Dendritic cell treated with granulocyte-macrophage colony-stimulating factor and Interleukin-4, amounts not matched to agents 40 ng/mL and 50 ng/mL, for 4 days (primary cell): Measurements from ENCODE around the gene RAN.
"Not testable (repeated sequence)": the region's sequence is repeated elsewhere in the genome, so short reads cannot be mapped to it uniquely, and the experiment has no call there.

Experiments used
- H3K27ac Mint-ChIP-seq: one replicate; pipeline ENCODE4 v1.8.0; 2022; ENCODE audit warnings: mild to moderate bottlenecking, mixed read lengths
- H3K27me3 Mint-ChIP-seq: one replicate; pipeline ENCODE4 v1.8.0; 2022; ENCODE audit warnings: mild to moderate bottlenecking, mixed read lengths
- H3K36me3 Mint-ChIP-seq: one replicate; pipeline ENCODE4 v1.8.0; 2022; ENCODE audit warnings: low read depth, mixed read lengths
- H3K4me1 Mint-ChIP-seq: one replicate; pipeline ENCODE4 v1.8.0; 2022; ENCODE audit warnings: low read depth, mixed read lengths
- H3K4me3 Mint-ChIP-seq: one replicate; pipeline ENCODE4 v1.8.0; 2022; ENCODE audit warnings: mild to moderate bottlenecking, moderate library complexity, mixed read lengths
- H3K9me3 Mint-ChIP-seq: one replicate; pipeline ENCODE4 v1.8.0; 2022; ENCODE audit warnings: mixed read lengths
- intact Hi-C: fragments of 100-400 bp; cut with micrococcal nuclease; formaldehyde crosslinking; loops from one replicate; pipeline ENCODE4 v1.15.0; 2022

The RAN gene

DNA sequence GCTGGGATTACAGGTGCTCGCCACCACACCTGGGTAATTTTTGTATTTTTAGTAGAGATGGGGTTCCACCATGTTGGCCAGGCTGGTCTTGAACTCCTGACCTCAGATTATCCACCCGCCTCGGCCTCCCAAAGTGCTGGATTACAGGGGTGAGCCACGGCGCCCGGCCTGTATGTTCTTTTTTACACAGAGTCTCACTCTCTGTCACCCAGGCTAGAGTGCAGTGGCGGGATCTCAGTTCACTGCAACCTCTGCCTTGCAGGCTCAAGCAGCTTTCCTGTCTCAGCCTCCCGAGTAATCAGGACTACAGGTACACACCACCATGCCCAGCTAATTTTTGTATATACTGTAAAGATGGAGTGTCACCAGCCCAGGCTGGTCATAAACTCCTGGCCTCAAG, 9.1 kb upstream of the RAN start:
- Mint-ChIP-seq H3K9me3 (peaks cover 14% of the 10 kb centered on the region), H3K27ac (peak overlapping the region; percentile 1)
- H3K36me3 Mint-ChIP-seq, H3K4me3 Mint-ChIP-seq, H3K27me3 Mint-ChIP-seq, H3K4me1 Mint-ChIP-seq, intact Hi-C loops: not testable (repeated sequence)

- intact Hi-C loops = no loop called here
- H3K27ac Mint-ChIP-seq = no peak overlapping the region
- H3K36me3 Mint-ChIP-seq = no peaks in the 10 kb centered on the region
- H3K4me3 Mint-ChIP-seq = no peak overlapping the region
- H3K4me1 Mint-ChIP-seq = no peaks in the 10 kb centered on the region
- peaks cover 9% of the 10 kb centered on the region for H3K9me3 Mint-ChIP-seq
- H3K27me3 Mint-ChIP-seq = peaks cover 4% of the 10 kb centered on the region
These were observed 8.6 kb upstream of the RAN start for GRCh38 chr12:130863298-130863697.

DNA sequence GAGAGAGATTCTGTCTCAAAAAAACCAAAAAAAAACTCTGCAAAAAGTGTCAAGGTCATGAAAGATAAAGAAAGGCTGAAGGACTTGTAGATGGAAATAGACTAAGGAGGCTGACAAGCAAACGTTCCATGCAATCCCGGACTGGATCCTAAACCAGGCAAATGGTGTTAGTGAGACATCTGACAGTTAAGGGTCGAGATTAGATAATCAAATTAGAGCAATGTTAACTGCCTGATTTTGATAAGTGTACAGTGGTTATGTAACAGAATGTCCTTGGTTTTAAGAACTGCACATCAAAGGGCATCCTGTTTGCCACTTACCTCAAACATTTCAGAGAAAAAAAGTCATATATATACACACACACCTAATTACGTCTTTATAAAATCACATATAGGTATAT, 3.5 kb upstream of the RAN start:
- Mint-ChIP-seq H3K27me3 (no peaks in the 10 kb centered on the region), H3K36me3 (peaks cover 12% of the 10 kb centered on the region), H3K4me3 (no peak overlapping the region), H3K4me1 (peaks cover 21% of the 10 kb centered on the region), H3K9me3 (no peaks in the 10 kb centered on the region), H3K27ac (no peak overlapping the region)
- intact Hi-C loops = no loop called here

GRCh38 chr12:130870442-130871285, 1.2 kb upstream of the RAN start:
- H3K27me3 Mint-ChIP-seq = no peaks in the 10 kb centered on the region
- no peaks in the 10 kb centered on the region for H3K9me3 Mint-ChIP-seq
- H3K27ac Mint-ChIP-seq = peak overlapping the region; percentile 90
- H3K4me3 Mint-ChIP-seq = peak overlapping the region; percentile 90
- intact Hi-C loops = loop anchor here (1.0 kb wide), 1 partner anchor 31 kb away; the partner anchor contains the start of gene STX2
- peaks cover 35% of the 10 kb centered on the region for H3K4me1 Mint-ChIP-seq
- H3K36me3 Mint-ChIP-seq = peaks cover 34% of the 10 kb centered on the region

DNA sequence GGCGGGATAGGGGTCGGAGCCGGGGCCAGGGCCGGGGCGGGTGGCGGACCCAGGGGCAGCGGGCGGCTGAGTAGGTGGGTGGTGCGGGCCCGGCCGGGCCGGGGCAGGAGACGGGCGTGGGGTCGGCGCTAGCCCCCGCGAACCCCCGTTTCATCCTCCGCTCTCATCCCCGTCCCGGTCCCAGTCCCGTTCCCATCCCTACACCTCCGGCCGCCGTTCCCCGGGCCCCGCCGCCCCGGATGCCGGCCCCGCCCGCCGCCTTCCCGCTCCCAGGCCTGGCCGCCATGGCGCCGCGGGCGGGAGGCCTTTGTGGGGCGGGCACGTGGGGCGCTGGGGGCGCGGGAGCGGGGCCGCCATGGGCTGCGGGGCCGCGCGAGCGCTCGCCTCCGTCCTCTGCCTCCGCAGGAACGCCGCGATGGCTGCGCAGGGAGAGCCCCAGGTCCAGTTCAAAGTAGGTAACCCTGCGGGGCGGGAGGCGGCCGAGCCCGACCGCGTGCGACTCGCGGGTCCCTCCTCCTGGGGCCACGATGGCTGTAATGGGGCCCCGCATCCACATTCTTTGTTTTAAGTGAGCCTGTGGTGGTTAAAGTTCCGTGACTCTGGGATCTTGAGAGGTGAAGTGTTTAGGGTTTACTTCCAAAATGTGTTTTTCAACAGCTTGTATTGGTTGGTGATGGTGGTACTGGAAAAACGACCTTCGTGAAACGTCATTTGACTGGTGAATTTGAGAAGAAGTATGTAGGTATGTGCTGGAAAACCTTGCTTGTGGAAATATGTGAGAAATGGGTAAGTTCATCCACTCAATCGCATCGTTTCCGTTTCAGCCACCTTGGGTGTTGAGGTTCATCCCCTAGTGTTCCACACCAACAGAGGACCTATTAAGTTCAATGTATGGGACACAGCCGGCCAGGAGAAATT, 572 bp downstream of the RAN start:
- Mint-ChIP-seq H3K9me3 (no peaks in the 10 kb centered on the region), H3K27me3 (no peaks in the 10 kb centered on the region), H3K27ac (peak overlapping the region; percentile 90), H3K4me3 (peak overlapping the region; percentile 92), H3K36me3 (peaks cover 52% of the 10 kb centered on the region), H3K4me1 (peaks cover 38% of the 10 kb centered on the region)
- intact Hi-C loops = no loop called here

GRCh38 chr12:130873106-130873795, 1.4 kb downstream of the RAN start:
- Mint-ChIP-seq H3K4me3 (peak overlapping the region; percentile 92), H3K36me3 (peaks cover 55% of the 10 kb centered on the region), H3K27ac (peak overlapping the region; percentile 90), H3K4me1 (peaks cover 41% of the 10 kb centered on the region), H3K9me3 (no peaks in the 10 kb centered on the region), H3K27me3 (no peaks in the 10 kb centered on the region)
- intact Hi-C loops = no loop called here

DNA sequence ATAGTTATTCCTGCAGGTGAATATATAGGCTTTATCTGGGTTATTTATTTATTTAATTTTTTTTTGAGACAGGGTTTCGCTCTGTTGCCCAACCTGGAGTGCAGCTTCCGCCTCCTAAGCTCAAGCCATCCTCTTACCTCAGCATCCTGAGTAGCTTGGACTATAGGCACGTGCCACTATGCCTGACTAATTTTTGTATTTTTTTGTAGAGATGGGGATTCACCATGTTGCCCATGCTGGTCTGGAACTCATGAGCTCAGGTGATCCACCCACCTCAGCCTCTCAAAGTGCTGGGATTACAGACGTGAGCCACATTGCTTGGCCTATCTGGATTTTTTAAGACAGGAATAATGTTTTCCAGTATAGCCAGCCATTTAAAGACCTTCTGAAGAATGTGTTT, 2.0 kb downstream of the RAN start:
- H3K27me3 Mint-ChIP-seq = no peaks in the 10 kb centered on the region
- intact Hi-C loops = no loop called here
- H3K4me3 Mint-ChIP-seq = no peak overlapping the region
- H3K36me3 Mint-ChIP-seq = peaks cover 55% of the 10 kb centered on the region
- peaks cover 41% of the 10 kb centered on the region for H3K4me1 Mint-ChIP-seq
- no peak overlapping the region for H3K27ac Mint-ChIP-seq
- H3K9me3 Mint-ChIP-seq = no peaks in the 10 kb centered on the region

GRCh38 chr12:130874696-130875095, 2.8 kb downstream of the RAN start:
- H3K27me3 Mint-ChIP-seq = peaks cover 3% of the 10 kb centered on the region
- no peak overlapping the region for H3K4me3 Mint-ChIP-seq

DNA sequence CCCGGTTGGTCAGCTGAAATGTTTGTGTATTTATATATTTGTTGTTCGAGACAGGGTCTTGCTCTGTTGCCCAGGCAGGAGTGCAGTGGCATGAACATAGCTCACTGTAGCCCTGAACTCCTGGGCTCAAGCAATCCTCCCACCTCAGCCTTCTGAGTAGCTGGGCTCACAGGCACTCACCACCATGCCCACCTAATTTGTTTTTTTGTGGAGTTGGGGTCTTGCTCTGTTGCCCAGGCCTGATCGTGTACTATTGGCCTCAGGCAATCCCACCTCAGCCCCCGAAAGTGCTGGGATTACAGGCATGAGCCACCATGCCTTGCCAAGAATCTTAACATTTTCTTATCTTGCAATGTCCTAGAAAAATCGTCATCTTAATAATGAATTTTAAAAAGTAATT, 3.3 kb downstream of the RAN start:
- H3K4me1 Mint-ChIP-seq = peaks cover 55% of the 10 kb centered on the region

More at GRCh38 chr12:130874696-130875095, 2.8 kb downstream of the RAN start:
- no peaks in the 10 kb centered on the region for H3K9me3 Mint-ChIP-seq
- H3K36me3 Mint-ChIP-seq = peaks cover 55% of the 10 kb centered on the region
- no peak overlapping the region for H3K27ac Mint-ChIP-seq
- intact Hi-C loops = no loop called here
- H3K4me1 Mint-ChIP-seq = peaks cover 50% of the 10 kb centered on the region

GRCh38 chr12:130875708-130876107, 3.8 kb downstream of the RAN start:
- H3K4me3 Mint-ChIP-seq, H3K27me3 Mint-ChIP-seq, H3K9me3 Mint-ChIP-seq, H3K27ac Mint-ChIP-seq, intact Hi-C loops: not testable (repeated sequence)
- peaks cover 55% of the 10 kb centered on the region for H3K36me3 Mint-ChIP-seq
- H3K4me1 Mint-ChIP-seq = peaks cover 57% of the 10 kb centered on the region

More for the DNA sequence above, 3.3 kb downstream of the RAN start:
- Mint-ChIP-seq H3K36me3 (peaks cover 55% of the 10 kb centered on the region), H3K27me3 (peaks cover 5% of the 10 kb centered on the region), H3K27ac (no peak overlapping the region), H3K9me3 (no peaks in the 10 kb centered on the region), H3K4me3 (no peak overlapping the region)
- intact Hi-C loops = no loop called here

- Mint-ChIP-seq H3K4me1 (peaks cover 52% of the 10 kb centered on the region), H3K27ac (no peak overlapping the region), H3K27me3 (peaks cover 9% of the 10 kb centered on the region), H3K36me3 (peaks cover 55% of the 10 kb centered on the region), H3K9me3 (no peaks in the 10 kb centered on the region), H3K4me3 (no peak overlapping the region)
- intact Hi-C loops = no loop called here
These were observed 4.4 kb downstream of the RAN start for GRCh38 chr12:130876297-130876696.

- no peaks in the 10 kb centered on the region for H3K9me3 Mint-ChIP-seq
- peaks cover 55% of the 10 kb centered on the region for H3K36me3 Mint-ChIP-seq
- no peak overlapping the region for H3K4me3 Mint-ChIP-seq
- intact Hi-C loops = no loop called here
- H3K4me1 Mint-ChIP-seq = peaks cover 49% of the 10 kb centered on the region
- H3K27ac Mint-ChIP-seq = no peak overlapping the region
- peaks cover 9% of the 10 kb centered on the region for H3K27me3 Mint-ChIP-seq
These were observed 4.9 kb downstream of the RAN start for GRCh38 chr12:130876758-130877157.

GRCh38 chr12:130877333-130877732, 5.5 kb downstream of the RAN start:
- intact Hi-C loops = no loop called here

More at GRCh38 chr12:130877333-130877732, 5.5 kb downstream of the RAN start:
- Mint-ChIP-seq H3K27me3 (peaks cover 9% of the 10 kb centered on the region), H3K27ac (no peak overlapping the region), H3K9me3 (no peaks in the 10 kb centered on the region), H3K4me3 (no peak overlapping the region), H3K4me1 (peaks cover 49% of the 10 kb centered on the region), H3K36me3 (peaks cover 54% of the 10 kb centered on the region)
